Measurements from ENCODE around the gene CRACDL.

The CRACDL gene

GRCh38 chr2:98852932-98853331 is 83.1 kb downstream of the CRACDL start:
- DNase-seq: no peak

GRCh38 chr2:98850074-98850473 is 86.0 kb downstream of the CRACDL start:
- DNase-seq: no peak

- DNase-seq: no peak
Observed at GRCh38 chr2:98849113-98849512, 86.9 kb downstream of the CRACDL start.

- DNase-seq: no peak
Observed at GRCh38 chr2:98847853-98848252, 88.2 kb downstream of the CRACDL start.

DNA sequence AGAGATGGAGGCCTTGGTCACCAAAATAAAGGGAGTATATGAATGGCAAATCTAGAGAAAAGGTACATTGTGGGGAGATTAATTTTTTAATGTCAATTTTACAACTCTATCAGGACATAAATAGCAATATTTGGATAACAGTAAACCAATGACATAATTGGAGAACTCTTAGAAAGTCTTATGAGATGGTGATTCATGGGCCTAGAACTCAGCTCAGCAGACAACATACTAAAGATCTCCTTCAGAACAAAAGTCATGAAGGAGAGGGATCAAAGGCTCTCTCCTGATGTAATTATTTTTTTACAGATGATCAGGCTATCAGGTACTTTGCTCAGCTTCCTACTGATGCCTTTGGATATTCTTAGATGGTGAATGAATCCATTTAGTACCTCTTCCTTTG is 90.0 kb downstream of the CRACDL start:
- DNase-seq: no peak

DNA sequence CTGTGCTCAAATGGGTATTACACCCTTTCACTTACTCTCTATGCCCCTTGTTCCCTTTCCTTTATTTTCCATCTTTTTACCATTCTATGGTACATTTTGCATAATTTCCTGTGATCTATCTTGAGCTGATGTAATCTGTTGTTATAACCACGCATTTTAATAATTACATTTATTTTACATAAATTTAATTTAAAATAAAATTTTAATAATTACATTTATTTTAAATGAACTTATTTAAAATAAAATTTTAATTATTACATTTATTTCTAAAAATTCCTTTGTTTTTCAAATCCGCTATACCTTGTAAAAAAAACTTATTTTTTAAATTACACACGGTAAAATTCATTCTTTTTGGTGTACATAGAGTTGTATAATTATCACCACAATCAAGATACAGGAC is 93.9 kb downstream of the CRACDL start:
- no peak for DNase-seq

DNA sequence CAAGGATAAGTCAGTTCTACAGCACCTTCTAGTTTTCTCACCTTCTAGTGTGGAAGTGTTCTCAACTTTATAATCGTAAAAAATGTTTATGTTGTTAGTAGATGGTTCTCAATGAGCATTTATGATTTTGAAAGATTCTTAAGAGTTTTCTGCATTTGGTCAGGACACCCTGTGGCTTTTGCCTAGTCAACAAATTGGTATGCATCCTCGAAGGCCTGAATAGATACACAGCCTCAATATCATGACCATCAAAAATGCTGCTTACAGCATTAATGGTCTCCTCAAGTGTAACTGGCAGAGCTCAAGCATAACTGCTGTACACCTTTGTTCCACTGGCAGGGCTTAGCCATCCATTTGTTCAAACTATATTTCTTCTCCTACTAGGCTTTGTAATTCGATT is 96.7 kb downstream of the CRACDL start:
- no peak for DNase-seq

DNA sequence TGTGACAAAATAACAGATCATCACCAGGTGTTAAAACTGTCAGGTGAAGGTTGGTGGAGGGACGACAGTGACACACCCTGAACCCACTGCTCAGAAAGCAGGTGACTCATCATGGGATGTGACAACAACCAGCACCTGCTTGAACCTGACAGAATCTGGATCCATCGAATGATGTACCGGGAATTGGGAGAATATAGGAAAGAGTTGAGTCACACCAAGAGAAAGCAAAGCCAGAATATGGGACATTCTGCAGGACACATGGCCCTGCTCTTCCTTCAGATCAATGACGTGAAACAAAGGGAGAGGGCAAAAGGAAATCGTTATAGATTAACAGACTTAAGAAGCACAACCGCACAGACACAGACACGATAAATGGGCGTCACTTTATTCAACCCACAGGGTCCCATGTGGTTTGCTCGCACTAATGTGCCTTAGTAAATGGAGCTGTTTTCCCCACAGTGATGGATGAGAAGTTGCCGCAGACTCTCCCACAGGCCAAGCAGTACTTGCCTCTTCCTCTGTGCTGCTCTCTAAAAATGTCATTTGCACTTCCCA is 100.1 kb downstream of the CRACDL start:
- no peak for DNase-seq

- DNase-seq: no peak
Observed at GRCh38 chr2:98833917-98834263, 102.1 kb downstream of the CRACDL start.

DNA sequence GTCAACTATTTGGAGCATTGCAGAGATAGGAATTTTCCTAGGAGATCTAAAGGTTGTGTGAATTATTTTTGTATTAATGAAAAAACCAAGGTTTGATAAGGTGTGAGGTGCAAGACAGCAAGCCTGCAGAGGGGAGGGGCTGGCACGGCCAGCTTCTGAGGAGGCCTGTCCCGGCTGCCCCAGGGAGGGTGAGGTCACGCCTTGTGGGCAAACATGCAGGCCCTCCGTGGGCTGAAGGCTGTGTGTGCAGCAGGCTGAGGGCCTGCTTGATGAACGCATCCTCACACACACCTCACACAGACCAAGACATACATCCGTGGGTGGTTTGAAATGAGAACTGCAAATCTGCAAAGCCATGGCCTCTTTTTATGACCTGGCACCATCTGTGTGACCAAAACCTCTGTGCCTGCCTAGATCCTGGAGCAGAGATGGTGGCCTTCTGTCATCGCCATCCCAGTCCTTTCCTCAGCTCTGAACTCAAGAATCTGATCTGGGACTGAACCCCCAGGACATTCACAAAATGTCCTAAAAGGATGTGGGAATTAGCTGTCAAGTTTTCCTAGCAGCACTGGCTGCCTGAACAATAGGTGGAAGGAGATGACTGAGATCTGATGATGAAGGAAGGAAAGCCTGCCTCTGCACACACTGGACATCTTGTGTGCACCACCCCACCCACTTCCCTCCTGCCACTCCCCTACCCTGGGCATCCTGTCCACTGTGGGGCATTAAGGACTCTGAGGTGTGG is 102.7 kb downstream of the CRACDL start:
- no peak for DNase-seq

DNA sequence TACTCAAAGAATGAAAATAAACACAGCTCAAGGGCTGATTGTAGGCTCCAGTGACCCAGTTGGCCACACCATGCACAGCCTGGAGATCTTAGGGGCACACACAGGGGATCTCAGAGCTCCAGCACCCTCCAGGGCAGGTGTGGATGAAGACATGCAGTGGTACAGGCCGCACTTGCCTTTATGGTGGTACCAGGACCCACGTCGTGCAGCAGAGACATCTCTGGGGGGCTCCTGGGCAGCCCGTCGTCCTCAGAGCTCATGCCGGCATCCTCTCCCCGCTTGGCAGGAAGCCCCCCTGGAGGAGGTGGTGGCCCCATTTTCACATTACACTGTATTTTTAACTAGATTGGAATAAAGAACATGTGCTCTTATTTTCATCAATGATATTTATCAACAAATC is 103.9 kb downstream of the CRACDL start:
- DNase-seq: no peak

- no peak for DNase-seq
Observed at GRCh38 chr2:98830571-98831145, 105.4 kb downstream of the CRACDL start.

DNA sequence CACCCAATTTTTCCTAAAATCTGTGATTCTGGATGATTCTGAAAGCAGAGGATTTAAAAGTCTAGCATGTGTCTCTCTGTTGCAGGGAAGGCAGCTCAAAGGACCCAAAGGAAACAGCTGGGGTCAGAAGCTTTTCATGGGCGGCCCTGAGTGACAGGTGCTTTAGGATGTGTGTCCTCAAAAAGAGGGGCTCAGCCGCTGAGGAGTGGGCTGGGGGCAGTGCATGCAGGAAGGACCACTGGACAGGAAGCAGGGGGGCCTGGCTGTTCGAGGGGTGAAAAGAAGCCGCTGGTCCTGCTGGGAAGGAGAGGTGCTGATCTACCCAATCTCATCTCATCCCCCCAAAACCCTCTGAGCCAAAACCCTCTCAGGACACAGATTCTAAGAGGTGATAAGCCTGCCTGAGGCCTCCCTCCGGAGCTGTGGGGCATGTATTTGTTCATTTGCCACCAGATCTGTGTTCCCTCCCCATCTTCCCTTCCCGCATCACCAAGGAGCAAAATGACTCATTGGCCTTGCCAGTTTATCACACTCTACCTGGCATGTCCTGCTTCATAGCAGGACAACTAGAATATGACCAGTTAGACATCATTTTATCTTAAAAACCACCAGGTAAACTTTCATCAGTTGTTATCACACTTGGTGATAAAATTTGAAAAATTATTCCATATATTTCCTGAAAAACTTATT is 106.3 kb downstream of the CRACDL start:
- no peak for DNase-seq

- no peak for DNase-seq
Observed at GRCh38 chr2:98828793-98829371, 107.1 kb downstream of the CRACDL start.

DNA sequence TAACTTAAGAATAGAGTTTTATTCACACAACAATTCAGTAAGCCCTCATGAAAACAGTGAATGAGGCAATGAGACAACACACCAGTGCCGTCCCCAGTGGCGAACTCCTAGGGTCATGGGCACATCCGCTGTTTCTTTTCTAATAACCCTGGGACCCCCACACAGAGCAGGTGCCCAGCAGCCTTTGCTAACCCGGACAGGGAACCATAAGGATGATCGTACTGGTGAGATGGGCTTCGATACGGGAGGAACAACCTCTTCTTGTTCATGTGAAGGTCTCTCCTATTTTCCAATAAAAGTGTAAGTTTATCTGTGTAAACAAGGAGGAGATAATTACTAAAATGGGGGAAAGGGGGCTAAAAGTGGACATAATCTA is 107.7 kb downstream of the CRACDL start:
- no peak for DNase-seq

GRCh38 chr2:98827625-98828368 is 108.2 kb downstream of the CRACDL start:
- no peak for DNase-seq

- no peak for DNase-seq
Observed at GRCh38 chr2:98826856-98827255, 109.2 kb downstream of the CRACDL start.

DNA sequence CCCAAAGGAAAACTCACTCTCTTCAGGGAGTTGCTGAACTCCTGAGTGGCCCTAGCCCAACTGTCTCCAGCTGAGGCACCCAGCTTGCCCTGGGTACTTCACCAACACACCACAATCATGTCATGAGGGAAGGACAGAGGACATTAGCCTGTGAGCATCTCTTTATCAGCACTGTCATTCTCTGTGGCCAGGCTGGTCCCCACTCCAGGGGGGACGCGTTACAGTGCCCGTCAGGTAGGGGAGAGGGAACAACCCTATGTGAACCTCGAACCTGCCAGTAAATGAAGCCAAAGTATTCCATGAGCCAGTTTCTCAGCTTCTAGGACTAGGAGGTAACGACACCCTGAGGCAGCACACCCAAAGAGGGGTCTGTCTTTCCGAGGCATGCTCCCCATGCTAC is 110.2 kb downstream of the CRACDL start:
- DNase-seq: no peak

GRCh38 chr2:98825404-98825803 is 110.6 kb downstream of the CRACDL start:
- no peak for DNase-seq

DNA sequence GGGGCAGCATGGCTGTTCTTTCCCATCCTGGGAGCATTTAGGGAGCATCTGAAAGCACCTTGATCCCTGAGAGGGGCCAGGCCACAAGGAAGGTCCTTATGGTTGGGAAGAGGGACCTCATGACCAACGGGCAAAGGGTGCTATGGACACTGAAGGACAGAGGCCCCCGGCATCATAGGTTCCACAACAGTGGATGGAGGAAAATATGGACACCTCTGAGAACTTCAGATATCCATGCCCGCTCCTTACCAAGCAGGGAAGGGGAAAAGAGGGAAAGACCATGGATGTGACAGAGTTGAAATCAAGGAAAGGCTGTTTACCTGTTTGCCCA is 111.0 kb downstream of the CRACDL start:
- DNase-seq: no peak

GRCh38 chr2:98824256-98825019 is 111.6 kb downstream of the CRACDL start:
- DNase-seq: no peak
